ENCODE results near the gene BOLA3. TPM values are rescaled to one million over a fixed set of nuclear protein-coding genes. Genes with fewer than 3 reads are reported as not detected.
A peak's percentile ranks its signal among the peaks of the same experiment; 100 is the strongest.

BOLA3 gene
- total and polyA plus RNA-seq, 2 donors (not counting 1 experiment from before 2014, with no cell fraction given) = 28.2 to 48.8 TPM

- Histone ChIP-seq H3K27me3 (ENCODE audit: control insufficient read depth, insufficient read depth, low read length) (no peaks in the 10 kb centered on the region), H3K36me3 (ENCODE audit: control insufficient read depth, insufficient read depth, low read length) (peaks cover 5% of the 10 kb centered on the region), H2AFZ (ENCODE audit: low read length) (no peak overlapping the region), H3K27ac (ENCODE audit: insufficient read depth, low read length) (no peak overlapping the region), H3K9me3 (ENCODE audit: control insufficient read depth, insufficient read depth, low read depth, low read length) (no peaks in the 10 kb centered on the region), H3K4me2 (ENCODE audit: extremely low read depth, insufficient read depth, low read length) (no peak overlapping the region), H4K20me1 (ENCODE audit: control insufficient read depth, extremely low read depth, insufficient read depth, low read length) (no peaks in the 10 kb centered on the region), H3K9ac (ENCODE audit: insufficient read depth, low read length) (no peak overlapping the region), H3K79me2 (ENCODE audit: control insufficient read depth, insufficient read depth, low read length) (no peaks in the 10 kb centered on the region), H3K4me3 (replicated peaks in 1 of 4; ENCODE audit: control extremely low read depth in 1 of 4, insufficient read depth in 1 of 4, low read depth in 3 of 4, low read length in 4 of 4) (no peak overlapping the region), H3K4me1 (ENCODE audit: control insufficient read depth, extremely low read depth, insufficient read depth, low read length) (no peaks in the 10 kb centered on the region)
- TF ChIP-seq EZH2 (IDR thresholded peaks at IDR 0.05; ENCODE audit: low read length, missing control alignments) = no peak
- peak in 1 of 2 donors; percentile 30 for TF ChIP-seq CTCF (conservative IDR thresholded peaks at IDR 0.05 in 1 of 2, IDR thresholded peaks at IDR 0.05 in 1 of 2; ENCODE audit: low read depth in 1 of 2, low read length in 2 of 2)
- DNase-seq (ENCODE audit: low read depth in 2 of 2) = peak in 1 of 2 donors; percentile 42
Measured at GRCh38 chr2:74104839-74105238, 42.9 kb downstream of the BOLA3 start.

- no peaks in the 10 kb centered on the region for H3K79me2 ChIP-seq (ENCODE audit: control insufficient read depth, insufficient read depth, low read length)
- no peaks in the 10 kb centered on the region for H3K4me1 ChIP-seq (ENCODE audit: control insufficient read depth, extremely low read depth, insufficient read depth, low read length)
- no peak for DNase-seq (ENCODE audit: low read depth in 2 of 2)
- H3K27me3 ChIP-seq (ENCODE audit: control insufficient read depth, insufficient read depth, low read length) = no peaks in the 10 kb centered on the region
- no peak overlapping the region for H3K9ac ChIP-seq (ENCODE audit: insufficient read depth, low read length)
- no peak overlapping the region for H3K4me3 ChIP-seq (replicated peaks in 1 of 4; ENCODE audit: control extremely low read depth in 1 of 4, insufficient read depth in 1 of 4, low read depth in 3 of 4, low read length in 4 of 4)
- no peaks in the 10 kb centered on the region for H3K9me3 ChIP-seq (ENCODE audit: control insufficient read depth, insufficient read depth, low read depth, low read length)
- H3K4me2 ChIP-seq (ENCODE audit: extremely low read depth, insufficient read depth, low read length) = no peak overlapping the region
- H3K27ac ChIP-seq (ENCODE audit: insufficient read depth, low read length) = no peak overlapping the region
- no peaks in the 10 kb centered on the region for H4K20me1 ChIP-seq (ENCODE audit: control insufficient read depth, extremely low read depth, insufficient read depth, low read length)
- peaks cover 8% of the 10 kb centered on the region for H3K36me3 ChIP-seq (ENCODE audit: control insufficient read depth, insufficient read depth, low read length)
- TF ChIP-seq EZH2 (IDR thresholded peaks at IDR 0.05; ENCODE audit: low read length, missing control alignments) (no peak), CTCF (conservative IDR thresholded peaks at IDR 0.05 in 1 of 2, IDR thresholded peaks at IDR 0.05 in 1 of 2; ENCODE audit: low read depth in 1 of 2, low read length in 2 of 2) (no peak)
- H2AFZ ChIP-seq (ENCODE audit: low read length) = no peak overlapping the region
Measured at GRCh38 chr2:74103763-74104162, 43.9 kb downstream of the BOLA3 start.

GRCh38 chr2:74102516-74102915, 45.2 kb downstream of the BOLA3 start:
- H3K36me3 ChIP-seq (ENCODE audit: control insufficient read depth, insufficient read depth, low read length) = peaks cover 8% of the 10 kb centered on the region
- no peaks in the 10 kb centered on the region for H3K4me1 ChIP-seq (ENCODE audit: control insufficient read depth, extremely low read depth, insufficient read depth, low read length)
- H3K27me3 ChIP-seq (ENCODE audit: control insufficient read depth, insufficient read depth, low read length) = no peaks in the 10 kb centered on the region
- H3K9ac ChIP-seq (ENCODE audit: insufficient read depth, low read length) = no peak overlapping the region
- H3K79me2 ChIP-seq (ENCODE audit: control insufficient read depth, insufficient read depth, low read length) = no peaks in the 10 kb centered on the region
- no peaks in the 10 kb centered on the region for H3K9me3 ChIP-seq (ENCODE audit: control insufficient read depth, insufficient read depth, low read depth, low read length)
- H2AFZ ChIP-seq (ENCODE audit: low read length) = no peak overlapping the region
- H3K27ac ChIP-seq (ENCODE audit: insufficient read depth, low read length) = no peak overlapping the region
- H3K4me2 ChIP-seq (ENCODE audit: extremely low read depth, insufficient read depth, low read length) = no peak overlapping the region
- no peak for DNase-seq (ENCODE audit: low read depth in 2 of 2)
- no peak overlapping the region for H3K4me3 ChIP-seq (replicated peaks in 1 of 4; ENCODE audit: control extremely low read depth in 1 of 4, insufficient read depth in 1 of 4, low read depth in 3 of 4, low read length in 4 of 4)
- no peak for TF ChIP-seq CTCF (conservative IDR thresholded peaks at IDR 0.05 in 1 of 2, IDR thresholded peaks at IDR 0.05 in 1 of 2; ENCODE audit: low read depth in 1 of 2, low read length in 2 of 2)
- no peak for TF ChIP-seq EZH2 (IDR thresholded peaks at IDR 0.05; ENCODE audit: low read length, missing control alignments)
- no peaks in the 10 kb centered on the region for H4K20me1 ChIP-seq (ENCODE audit: control insufficient read depth, extremely low read depth, insufficient read depth, low read length)

Data from fibroblast of lung (primary cell).